NCI-H345 (cell line): ENCODE results near the gene IFT57.
"Not testable (repeated sequence)": the region's sequence is repeated elsewhere in the genome, so short reads cannot be mapped to it uniquely, and the experiment has no call there.

Experiments used
- DNase-seq: peaks from one replicate; lab custom pipeline; 2025; lab: John Stamatoyannopoulos, UW

The IFT57 gene

DNA sequence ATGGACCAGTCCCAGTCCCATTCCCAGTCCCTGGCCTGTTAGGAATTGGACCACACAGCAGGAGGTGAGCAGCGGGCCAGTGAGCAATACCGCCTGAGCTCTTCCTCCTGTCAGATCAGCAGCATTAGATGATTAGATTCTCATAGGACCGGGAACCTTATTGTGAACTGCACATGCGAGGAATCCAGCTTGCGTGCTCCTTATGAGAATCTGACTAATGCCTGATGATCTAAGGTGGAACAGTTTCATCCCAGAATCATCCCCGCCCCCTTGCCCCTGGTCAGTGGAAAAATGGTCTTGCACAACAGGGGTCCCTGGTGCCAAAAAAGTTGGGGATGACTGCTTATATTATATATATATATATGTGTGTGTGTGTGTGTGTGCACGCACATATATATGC is 63.1 kb downstream of the IFT57 start:
- DNase-seq = no peak

DNA sequence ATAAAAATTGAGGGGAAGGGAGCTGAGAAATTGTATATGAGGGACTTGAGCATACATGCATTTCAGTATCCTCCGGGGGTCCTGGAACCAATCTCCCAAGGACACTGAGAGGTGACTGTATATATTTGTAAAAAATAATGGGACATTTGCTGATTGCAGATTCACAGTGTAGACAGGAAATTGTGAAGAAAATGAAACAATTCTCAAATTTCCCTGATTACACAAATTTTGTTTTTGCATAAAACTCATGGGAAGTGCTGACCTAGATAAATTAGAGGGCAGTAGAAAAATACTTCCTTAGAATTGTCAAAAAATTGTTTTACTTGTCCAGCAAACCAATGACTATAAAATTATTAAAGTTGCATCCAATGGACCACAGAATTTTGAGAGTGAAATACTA is 64.0 kb downstream of the IFT57 start:
- no peak for DNase-seq

DNA sequence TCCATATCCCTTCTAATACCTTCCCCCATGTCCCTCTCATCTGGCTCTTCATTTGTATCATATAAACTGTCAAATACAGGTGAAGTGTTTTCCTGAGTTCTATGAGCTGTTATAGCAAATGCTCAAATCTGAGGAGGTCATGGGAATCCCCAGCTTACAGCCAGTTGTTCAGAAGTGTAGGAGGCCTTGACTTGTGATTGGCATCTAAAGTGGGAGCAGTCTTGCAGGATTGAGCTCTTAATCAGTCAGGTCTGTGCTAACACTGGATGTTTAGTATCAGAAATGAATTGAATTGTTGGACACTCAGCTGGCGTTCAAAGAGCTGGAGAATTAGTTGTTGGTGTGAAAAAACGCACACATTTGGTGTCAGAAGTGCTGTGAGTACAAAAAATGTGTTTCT is 65.0 kb downstream of the IFT57 start:
- DNase-seq = no peak

DNA sequence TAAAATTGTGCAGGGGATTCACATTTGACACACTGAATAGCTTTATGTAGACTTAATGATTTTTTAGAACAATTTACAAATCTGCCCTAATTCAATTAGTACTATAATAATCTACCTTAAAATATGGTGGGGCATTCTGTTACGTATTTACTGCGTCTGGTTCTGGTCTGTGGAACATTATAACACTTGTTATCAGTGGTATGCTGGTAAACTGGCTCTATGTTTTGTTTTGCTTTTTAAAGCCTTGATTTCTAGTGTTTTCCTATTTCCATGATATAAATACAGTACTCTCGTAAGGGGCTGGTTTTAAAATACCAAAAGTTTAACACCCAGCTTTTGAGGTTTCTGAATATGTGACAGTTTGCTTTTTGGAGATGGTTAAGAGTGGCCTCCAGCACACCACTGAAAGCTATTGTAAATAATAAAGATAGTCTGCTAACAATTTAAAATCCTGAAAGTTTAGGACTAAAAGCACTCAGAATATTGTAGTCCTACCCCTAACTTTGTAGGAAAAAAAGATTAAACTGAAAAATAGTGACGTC is 65.8 kb downstream of the IFT57 start:
- no peak for DNase-seq

DNA sequence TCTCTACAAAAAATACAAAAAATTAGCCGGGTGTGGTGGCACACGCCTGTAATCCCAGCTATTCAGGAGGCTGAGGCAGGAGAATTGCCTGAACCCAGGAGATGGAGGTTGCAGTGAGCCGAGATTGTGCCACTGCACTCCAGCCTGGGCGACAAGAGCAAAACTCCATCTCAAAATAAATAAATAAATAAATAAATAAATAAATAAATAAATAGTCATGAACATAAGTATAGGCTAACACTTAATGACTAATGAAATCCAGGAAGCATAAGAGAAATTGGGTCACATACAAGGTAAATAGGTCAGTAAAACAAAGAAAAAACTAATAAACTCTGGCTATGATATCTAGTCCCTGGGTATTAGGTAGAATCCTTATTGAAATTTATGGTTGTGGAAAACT is 66.6 kb downstream of the IFT57 start:
- DNase-seq = not testable (repeated sequence)

DNA sequence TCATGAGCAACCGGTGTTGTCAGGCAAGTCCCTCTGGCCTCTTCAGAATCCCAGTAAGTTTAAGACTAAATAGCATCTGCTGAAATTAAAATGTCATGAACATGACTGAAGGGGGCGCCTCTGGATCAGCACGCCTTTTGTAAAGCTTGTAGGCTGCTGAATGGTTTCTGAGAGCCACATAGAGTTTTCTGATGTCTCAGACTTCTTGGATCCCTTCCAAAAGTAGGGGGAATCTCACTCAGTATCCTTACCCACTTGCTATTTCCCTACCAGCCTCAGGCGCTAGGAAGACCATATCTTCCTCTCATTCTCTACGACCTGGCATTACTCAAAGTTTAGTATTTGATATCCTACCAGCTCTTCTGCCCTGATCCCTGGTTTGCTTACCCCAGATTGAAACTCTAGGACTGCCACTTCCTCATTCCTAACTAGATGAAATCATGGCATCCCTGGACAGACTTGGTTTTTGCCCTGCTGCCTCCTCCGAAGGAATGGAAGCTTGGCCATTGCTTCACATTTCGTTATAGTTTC is 68.7 kb downstream of the IFT57 start:
- DNase-seq = no peak

DNA sequence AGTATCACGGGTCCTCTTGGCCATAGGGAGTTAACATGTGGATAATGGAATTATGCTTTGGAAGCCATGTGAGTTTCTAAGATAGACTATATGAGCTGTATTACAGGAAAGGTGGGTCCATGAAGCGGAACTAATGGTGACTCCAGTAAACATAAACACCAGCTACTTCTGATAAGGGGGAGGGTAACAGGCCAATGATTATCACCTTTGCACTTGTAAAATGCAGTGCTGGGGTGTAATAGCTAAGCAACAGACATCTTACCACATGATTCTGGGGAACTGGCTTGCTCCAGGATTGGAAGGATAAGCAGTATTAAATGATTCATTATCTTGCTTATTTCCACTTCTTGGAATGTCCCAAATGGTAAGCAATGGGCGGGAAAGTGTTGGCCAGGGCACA is 70.0 kb downstream of the IFT57 start:
- DNase-seq = no peak

DNA sequence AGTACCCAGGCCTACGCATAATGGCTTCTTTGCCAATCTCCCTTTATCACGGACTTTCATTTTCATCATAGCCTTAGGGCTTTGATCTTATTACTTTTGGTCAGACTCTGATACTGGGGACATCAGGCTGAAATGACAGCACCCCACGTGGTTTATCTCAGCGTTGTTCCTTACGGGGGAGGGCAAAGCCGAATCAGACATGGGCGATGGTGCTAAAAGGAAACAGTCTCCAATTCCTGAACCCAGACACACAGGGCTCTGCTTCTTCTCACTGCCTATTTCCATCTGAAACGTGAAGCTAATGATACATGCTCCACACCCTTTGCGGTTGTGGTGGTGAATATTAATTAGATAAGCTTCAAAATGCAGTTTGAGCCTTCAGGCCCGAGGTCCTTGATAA is 72.0 kb downstream of the IFT57 start:
- DNase-seq = no peak

DNA sequence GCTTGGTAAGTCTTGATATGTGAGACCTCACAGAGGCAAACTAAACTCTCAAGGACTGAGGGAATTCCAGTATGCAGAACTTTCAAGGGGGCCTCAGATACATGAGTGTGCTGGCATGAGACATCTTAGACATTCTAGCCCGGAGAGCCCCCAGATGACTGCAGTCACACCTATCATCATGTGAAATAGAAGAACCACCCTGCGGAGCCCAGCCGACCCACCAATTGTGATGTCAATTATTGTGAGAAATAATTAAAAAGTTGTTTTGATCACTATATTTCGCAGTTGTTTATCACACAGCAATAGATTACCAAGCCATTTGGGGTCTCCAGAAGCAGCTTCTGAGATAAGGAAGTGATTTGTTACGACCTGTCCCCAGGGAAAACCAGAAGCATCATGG is 76.1 kb downstream of the IFT57 start:
- DNase-seq = no peak

DNA sequence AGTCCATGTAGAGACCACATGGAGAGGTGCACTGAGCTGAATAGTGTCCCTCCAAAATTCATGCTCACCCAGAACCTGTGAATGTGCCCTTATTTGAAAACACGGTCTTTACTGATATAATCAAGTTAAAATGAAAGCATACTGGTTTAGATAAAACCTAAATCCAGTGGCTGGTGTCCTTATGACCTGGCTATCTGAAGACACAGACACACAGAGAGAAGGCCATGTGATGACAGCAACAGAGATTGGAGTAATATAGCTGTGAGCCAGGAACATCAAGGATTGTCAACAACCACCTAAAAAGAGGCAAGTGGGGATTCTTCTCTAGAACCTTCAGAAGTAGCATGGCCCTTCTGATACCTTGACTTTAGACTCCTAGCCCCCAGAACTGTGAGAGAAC is 76.6 kb downstream of the IFT57 start:
- DNase-seq = no peak

DNA sequence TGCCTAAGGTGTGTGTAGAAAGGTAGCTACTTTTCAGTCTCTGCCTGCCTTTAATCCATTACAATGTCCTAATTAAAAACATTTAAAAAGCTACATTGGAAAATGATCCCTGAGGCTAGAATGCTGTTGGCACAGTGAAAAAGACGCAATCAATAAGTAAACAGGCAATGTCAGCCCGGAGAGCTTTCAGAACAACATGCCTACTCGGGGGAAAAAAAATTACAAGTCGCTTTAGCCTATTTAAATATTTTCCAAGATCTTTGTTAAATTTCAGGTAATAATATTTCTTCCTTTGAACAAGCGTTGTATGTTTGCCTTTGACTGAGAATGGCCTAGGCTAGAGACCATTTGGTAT is 84.8 kb downstream of the IFT57 start:
- DNase-seq = no peak

DNA sequence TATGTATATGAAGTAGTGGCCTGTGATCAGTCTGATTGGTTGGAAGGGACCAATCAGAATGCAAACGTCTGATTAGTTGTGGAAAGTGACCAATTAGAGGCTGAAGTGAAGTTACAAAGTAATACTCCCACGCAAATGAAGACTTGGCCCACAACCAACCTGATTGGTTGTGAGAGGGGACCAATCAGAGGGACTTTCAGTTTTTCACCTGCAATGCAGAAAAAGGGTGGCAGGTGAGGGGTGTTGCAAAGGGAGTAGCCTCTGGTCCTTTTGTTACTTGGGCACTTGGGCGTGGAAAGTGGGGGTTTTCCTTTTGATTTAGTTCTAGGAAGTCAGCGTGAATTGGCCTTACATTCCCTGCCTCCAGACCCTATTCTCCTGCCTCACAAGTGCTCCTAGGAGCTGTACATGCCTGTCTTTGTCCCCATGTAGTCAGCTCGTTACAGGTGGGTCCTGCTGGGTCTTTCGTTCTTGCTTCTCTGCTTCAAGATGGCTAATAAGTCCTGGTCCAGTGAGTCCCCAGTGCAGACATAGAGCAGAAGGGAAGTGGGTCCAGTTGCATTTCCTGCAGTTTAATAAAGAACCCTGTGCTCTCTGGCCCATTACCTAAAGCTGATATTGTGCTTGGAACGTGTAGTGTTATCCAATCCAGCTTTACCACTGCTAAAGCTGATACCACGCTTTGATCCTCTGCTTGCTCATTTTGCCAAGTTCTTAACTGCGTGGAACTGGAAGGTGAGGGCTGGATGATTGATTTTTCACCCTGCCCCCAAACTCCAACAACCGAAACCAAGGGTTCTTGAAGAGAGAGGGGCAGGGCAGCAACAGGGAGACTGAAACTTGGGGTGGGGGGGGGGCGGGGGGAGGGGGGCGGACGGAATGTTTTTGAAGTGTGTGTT is 85.4 kb downstream of the IFT57 start:
- no peak for DNase-seq

DNA sequence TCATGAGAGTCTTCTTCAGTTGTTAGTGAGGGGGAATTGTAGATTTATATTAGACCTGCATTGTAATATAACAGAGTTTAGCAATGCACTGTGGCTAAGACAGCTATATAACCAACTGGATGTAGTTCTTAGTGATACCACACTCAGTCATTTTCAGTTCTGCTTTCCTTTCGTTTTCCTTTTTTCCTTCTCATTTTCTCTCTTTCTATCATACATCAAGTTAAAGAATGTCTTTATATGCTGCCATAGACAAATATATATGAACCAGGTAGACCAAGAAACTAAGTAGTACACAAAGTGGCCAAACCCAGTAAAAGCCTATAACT is 87.7 kb downstream of the IFT57 start:
- DNase-seq = no peak

DNA sequence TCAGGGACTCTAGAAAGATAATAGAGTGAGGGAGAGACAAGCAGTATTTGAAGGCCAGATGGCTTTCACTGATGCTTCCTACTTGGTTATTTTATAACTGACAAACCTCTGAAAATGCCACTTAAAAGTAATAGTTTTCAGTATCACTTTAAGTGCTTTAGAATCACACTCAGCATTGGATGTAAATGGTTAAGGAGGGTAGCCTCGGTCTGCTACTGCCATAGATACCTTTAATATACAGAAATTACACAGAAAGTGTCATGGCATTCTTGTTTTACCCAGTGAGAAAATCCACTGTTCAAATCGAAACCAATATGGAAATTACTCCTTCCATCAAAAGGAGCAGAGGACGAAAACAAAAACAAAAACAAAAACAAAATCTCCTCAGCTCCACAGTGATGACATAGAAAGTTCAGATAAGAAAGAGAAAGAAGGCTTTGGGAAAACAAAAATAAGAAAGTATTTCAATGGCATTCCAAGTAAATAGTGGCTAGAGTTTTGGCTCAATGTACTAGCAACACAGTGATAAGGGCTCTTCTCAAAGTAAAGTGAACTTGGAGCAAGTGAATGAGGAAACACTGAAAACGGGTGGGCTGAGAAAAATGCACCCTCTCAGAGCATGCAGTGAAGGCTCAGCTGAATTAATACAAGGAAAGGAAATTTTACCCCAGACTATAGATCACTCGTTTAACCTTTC is 88.2 kb downstream of the IFT57 start:
- DNase-seq = no peak

DNA sequence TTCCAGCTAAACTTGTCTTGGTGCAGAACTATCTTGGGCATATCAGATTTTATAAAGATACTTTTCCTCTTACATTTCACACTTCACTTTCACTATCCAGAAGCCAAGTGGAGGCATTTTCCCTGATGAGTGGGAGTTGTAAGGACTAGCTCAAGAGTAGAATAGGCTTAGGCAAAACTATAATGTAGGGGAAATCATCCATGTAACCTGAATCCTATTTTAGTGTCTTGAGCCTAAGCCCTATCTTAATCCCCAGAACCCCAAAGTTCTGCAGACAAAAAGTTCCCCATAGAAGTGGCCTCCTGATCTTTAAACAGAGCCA is 89.2 kb downstream of the IFT57 start:
- no peak for DNase-seq

DNA sequence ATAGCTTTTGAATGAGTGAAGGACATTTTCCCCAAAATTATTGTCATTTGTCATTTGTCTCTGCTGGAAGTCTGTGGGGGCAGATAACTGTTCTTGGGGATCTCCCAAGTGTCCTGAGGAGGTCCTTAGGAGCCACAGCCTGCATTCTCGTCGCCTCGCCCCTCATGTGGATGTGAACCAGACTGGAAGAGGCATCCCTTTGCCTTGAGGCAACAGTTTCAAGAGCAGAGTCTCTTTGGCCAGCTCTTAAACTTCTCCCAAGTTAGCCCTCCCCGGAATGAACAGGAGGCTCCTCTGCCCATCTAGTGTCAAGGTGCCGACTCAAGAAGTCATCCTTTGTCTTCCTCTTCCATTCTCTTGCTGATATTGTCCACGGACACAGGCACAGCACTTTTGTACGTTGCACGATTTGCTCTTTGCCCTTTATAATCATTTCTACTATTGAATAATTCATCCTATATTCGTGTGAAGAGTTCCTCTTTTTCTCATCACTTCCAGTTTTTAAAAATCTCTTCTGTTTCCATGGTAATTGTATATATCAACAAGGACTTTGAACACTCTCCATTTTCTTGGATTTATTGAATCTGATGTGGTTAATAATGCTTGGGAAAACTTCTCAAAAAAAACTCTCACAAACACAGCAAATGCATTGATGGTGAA is 90.6 kb downstream of the IFT57 start:
- no peak for DNase-seq

DNA sequence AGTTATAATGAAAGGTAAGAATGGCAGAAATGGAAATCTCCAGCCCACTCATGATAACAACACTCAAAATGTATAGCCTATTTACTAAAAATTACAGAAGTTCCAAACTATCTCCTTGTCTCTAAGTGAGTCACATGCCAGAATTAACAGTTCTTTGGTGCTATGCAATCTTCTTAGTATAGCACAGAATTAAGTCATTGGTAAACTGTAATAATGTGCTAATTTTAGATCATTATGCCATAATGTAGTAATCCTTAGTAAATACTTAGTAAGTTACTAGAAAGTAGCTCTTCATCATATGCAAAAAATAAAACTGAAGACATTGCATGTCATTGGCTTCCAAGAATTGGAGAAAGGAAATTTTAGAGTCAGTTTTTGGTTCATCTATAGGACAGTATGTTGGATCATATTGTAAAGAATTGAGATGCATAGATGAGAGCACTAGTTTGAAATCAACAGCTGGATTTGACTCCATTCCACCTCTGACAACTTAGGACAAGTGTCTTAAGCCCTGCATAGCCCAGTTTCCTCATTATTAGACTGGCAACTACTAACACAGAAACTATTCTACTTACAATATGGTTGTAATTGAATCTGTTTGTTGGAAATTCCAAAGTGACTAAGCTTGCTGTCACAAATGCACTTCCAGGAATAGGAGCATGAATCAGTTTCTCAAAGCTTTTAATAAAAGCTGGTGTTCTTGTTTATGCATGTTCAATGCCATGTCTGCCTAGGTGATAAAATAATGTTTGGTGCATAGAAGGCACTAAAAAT is 91.3 kb downstream of the IFT57 start:
- DNase-seq = no peak

DNA sequence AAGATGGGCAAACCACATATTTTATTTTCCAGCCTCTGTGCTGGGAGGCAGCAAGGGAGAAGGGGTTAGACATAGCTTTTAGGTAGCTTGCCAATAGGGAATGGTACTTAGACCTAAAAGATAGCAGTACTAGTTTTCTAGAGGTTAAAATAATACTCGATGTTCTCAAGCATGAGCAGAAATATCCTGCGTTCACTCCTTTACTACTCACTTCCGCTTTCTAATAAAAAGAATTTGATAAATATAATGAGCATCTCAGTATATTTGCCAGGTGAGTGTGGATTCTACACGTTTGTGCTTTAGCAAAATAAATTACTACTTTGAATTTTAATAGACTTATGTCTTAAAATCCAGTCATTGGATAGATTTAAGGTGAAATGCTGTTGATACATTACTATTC is 92.0 kb downstream of the IFT57 start:
- no peak for DNase-seq

DNA sequence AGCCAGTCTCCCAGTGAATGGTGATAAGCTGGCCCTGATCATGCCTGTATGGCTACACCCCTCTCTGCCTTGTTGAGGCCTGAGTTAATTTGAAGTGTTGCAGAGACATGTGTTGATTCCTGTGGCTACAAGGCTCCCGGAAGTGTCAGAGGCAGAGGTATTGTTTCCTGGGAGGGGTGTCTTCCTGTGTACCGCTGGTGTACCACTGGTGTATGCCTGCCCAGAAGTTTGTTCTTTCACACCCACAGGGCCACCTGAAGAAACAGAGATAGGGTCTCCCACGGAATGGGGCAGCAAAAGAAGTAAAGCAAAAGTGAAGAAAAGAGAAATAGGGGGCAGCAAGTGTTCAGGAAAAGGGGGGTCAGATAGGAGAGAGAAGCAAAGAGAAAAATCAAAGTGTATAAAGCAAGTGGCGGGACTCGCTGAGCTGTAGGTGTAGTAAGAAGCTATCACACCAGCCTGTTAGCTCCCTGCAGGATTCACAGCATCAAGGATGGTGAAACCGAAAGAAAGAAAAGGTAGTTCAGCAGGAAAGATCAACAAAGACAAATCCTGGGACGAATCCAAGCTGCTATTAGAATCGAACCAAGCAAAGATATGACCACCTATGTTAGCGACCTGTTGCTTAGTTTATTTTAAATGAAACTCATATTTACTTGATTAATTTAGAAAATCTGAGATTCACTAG is 94.8 kb downstream of the IFT57 start:
- no peak for DNase-seq

DNA sequence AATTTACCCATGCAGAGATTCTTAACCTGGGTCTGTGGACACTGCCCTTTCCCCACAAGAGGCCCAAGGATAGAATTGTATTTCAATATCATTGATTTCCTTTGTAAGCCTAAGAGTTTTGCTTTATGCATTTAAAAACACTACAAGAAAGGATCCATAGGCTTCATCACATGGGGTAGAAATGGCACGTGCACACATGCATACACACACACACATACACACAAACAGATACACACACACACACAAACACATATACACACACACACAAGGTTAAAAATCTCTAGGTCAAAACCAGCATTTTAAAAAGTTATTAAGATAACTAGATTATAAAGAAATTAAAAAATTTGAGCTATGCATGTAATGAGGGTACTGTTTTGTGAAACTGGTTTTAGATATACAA is 95.9 kb downstream of the IFT57 start:
- no peak for DNase-seq

DNA sequence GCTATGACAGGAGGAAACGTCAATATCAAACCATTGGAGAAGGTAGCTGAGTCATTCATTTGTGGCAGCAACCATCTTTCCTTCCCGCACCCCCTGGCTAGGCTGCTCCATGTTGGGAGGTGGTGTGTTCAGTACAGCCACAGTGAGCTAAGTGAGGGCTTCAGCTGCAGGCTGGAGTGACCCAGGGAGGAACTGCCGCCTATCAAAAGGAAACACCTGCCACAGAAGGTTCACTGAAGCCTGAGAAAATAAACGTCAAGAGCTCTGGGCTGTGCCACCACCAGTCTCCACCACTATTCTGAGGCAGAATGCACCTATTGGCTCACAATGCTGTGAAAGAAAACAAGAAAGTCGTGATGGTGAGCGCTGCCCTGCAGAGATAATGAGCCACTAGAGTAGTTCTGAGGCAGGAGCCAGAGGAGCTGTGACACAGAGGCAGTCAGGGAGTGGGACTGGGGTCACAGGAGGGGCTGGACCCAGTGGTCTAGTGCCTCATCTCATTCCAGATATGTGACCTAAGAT is 96.6 kb downstream of the IFT57 start:
- peak; percentile 69 for DNase-seq
